Measurements from ENCODE around the gene VTI1A. TPM values are rescaled to one million over a fixed set of nuclear protein-coding genes. Genes with fewer than 3 reads are reported as not detected.

The VTI1A gene
- total RNA-seq, 2 donors from 2014 or later: 21.0 to 29.6 TPM

- Histone ChIP-seq H3K9me3 (no peaks in the 10 kb centered on the region), H3K36me3 (no peaks in the 10 kb centered on the region), H3K4me3 (no peak overlapping the region), H3K27ac (no peak overlapping the region), H3K27me3 (no peaks in the 10 kb centered on the region), H3K4me1 (no peaks in the 10 kb centered on the region)
- no peak for DNase-seq (ENCODE audit: low spot score)
- TF ChIP-seq, protein P1, sequence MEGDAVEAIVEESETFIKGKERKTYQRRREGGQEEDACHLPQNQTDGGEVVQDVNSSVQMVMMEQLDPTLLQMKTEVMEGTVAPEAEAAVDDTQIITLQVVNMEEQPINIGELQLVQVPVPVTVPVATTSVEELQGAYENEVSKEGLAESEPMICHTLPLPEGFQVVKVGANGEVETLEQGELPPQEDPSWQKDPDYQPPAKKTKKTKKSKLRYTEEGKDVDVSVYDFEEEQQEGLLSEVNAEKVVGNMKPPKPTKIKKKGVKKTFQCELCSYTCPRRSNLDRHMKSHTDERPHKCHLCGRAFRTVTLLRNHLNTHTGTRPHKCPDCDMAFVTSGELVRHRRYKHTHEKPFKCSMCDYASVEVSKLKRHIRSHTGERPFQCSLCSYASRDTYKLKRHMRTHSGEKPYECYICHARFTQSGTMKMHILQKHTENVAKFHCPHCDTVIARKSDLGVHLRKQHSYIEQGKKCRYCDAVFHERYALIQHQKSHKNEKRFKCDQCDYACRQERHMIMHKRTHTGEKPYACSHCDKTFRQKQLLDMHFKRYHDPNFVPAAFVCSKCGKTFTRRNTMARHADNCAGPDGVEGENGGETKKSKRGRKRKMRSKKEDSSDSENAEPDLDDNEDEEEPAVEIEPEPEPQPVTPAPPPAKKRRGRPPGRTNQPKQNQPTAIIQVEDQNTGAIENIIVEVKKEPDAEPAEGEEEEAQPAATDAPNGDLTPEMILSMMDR (IDR thresholded peaks at IDR 0.05): no peak
Observed at GRCh38 chr10:112753961-112754411, 307.0 kb downstream of the VTI1A start.

DNA sequence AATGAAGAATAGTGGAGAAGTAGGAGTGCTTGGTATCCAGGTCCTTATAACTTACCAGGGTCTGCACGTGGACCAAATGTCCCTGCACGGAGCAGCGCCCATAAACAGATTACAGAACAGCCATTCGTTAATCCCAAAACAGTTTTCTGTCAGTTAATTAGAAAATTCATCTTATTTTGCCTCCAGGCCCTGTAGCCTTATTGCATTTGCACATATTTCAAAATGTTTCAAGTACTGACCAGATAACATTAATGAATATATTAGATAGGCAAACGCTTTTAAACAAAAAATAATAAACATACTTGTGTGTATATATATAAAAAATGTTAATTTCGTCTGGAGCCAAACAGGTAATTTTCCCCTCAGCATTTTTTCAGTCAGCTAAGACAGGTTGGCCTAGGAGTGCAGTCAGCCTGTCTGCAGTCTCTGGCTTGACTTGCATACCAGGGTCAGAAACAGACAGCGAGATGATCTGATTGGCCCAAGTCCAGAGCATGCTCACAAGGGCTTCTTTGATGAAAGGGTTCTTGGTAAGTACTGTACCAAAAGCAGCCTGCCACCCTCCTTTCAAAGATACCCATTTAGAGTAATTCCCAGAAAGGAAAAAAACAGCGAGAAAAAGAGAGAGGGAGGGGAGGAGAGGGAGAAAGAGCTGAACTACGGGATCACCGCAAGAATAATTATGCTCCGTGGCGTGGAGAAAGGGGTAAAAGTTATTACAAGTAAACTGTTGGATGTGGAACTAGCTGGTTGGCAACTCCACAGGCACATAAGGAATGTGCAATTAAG lies 308.6 kb downstream of the VTI1A start:
- H3K9me3 ChIP-seq: no peaks in the 10 kb centered on the region
- no peak for DNase-seq (ENCODE audit: low spot score)
- TF ChIP-seq, protein P1 (IDR thresholded peaks at IDR 0.05): no peak
- H3K27ac ChIP-seq: no peak overlapping the region
- no peaks in the 10 kb centered on the region for H3K4me1 ChIP-seq
- no peaks in the 10 kb centered on the region for H3K27me3 ChIP-seq
- no peaks in the 10 kb centered on the region for H3K36me3 ChIP-seq
- no peak overlapping the region for H3K4me3 ChIP-seq

DNA sequence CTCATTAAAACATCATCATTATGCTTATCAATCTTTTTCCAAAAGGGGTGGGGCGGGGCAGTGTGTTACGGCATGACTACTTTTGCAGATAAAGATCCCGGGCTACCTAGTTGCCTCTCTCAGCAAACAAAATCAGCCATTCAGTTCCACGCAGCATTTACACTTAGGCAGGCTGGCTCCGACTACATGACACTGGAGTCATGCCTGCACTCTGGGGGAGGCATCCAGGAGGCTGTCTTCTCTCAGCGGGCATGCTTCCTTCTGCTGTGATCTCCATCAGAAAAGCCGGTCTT lies 309.2 kb downstream of the VTI1A start:
- H3K4me1 ChIP-seq: no peaks in the 10 kb centered on the region
- H3K27ac ChIP-seq: no peak overlapping the region
- no peak overlapping the region for H3K4me3 ChIP-seq
- TF ChIP-seq, protein P1 (IDR thresholded peaks at IDR 0.05): no peak
- H3K9me3 ChIP-seq: no peaks in the 10 kb centered on the region
- no peaks in the 10 kb centered on the region for H3K27me3 ChIP-seq
- H3K36me3 ChIP-seq: no peaks in the 10 kb centered on the region
- DNase-seq (ENCODE audit: low spot score): no peak

GRCh38 chr10:112758961-112759360 lies 311.9 kb downstream of the VTI1A start:
- no peak overlapping the region for H3K27ac ChIP-seq
- H3K36me3 ChIP-seq: no peaks in the 10 kb centered on the region
- H3K4me3 ChIP-seq: no peak overlapping the region
- H3K27me3 ChIP-seq: no peaks in the 10 kb centered on the region
- no peaks in the 10 kb centered on the region for H3K9me3 ChIP-seq
- DNase-seq (ENCODE audit: low spot score): no peak
- TF ChIP-seq, protein P1 (IDR thresholded peaks at IDR 0.05): no peak
- no peaks in the 10 kb centered on the region for H3K4me1 ChIP-seq

DNA sequence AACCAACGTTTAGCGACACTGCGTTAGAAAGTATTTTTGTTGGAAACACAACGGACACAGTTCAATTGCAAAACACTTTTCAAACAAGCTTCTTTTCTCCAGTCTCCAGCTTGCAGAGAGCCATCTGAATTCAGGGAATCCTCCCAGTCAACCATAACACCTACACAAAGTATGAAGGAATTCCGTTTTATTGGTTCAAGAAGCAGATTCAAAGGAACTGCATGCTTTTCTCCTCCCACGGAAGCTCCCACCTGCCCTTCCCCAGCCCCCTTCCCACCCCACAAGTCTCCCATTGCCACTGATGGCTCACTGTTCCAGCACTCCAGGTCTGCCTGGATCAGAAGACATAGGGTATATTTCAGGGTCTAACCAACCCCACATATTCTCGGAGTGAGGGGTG lies 312.5 kb downstream of the VTI1A start:
- no peaks in the 10 kb centered on the region for H3K36me3 ChIP-seq
- H3K9me3 ChIP-seq: no peaks in the 10 kb centered on the region
- no peaks in the 10 kb centered on the region for H3K4me1 ChIP-seq
- TF ChIP-seq, protein P1 (IDR thresholded peaks at IDR 0.05): no peak
- no peak overlapping the region for H3K4me3 ChIP-seq
- DNase-seq (ENCODE audit: low spot score): no peak
- H3K27me3 ChIP-seq: no peaks in the 10 kb centered on the region
- H3K27ac ChIP-seq: no peak overlapping the region

DNA sequence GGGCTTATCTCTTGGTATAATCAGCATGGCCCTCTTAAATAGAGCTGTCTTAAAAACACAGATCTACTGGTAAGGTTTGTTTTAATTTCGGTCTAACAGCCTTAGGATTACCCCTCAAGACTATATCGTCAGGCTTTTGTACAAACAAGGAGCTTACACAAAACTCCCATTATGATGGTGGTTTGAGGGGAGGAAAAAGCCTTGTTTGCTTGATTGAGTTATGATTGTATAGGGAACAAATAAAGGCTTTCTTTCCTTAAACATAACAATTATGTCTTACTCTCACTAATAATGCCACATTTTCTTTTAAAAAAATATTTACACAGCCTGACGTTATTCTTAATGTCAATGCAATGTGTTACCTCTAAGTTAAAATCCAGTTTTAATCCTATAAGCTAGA lies 314.2 kb downstream of the VTI1A start:
- Histone ChIP-seq H3K36me3 (no peaks in the 10 kb centered on the region), H3K4me3 (no peak overlapping the region), H3K27ac (no peak overlapping the region), H3K27me3 (no peaks in the 10 kb centered on the region), H3K4me1 (no peaks in the 10 kb centered on the region), H3K9me3 (no peaks in the 10 kb centered on the region)
- TF ChIP-seq, protein P1 (IDR thresholded peaks at IDR 0.05): no peak
- DNase-seq (ENCODE audit: low spot score): no peak

All from right atrium auricular region (tissue), 2 donors.